ENCODE results near the gene SLFN13.
A peak's percentile ranks its signal among the peaks of the same experiment; 100 is the strongest.
"Not testable (repeated sequence)": the region's sequence is repeated elsewhere in the genome, so short reads cannot be mapped to it uniquely, and the experiment has no call there.

The SLFN13 gene

GRCh38 chr17:35429702-35430101, 18.9 kb downstream of the SLFN13 start:
- no peak for DNase-seq

- DNase-seq, result peak; percentile 7
These were observed 20.3 kb downstream of the SLFN13 start for GRCh38 chr17:35428229-35428628.

GRCh38 chr17:35423761-35424160, 24.8 kb downstream of the SLFN13 start:
- DNase-seq, result no peak

- not testable (repeated sequence) for DNase-seq
These were observed 27.5 kb downstream of the SLFN13 start for GRCh38 chr17:35421069-35421468.

- no peak for DNase-seq
These were observed 31.9 kb downstream of the SLFN13 start for GRCh38 chr17:35416659-35417058.

GRCh38 chr17:35414707-35415106, 33.9 kb downstream of the SLFN13 start:
- DNase-seq, result not testable (repeated sequence)

GRCh38 chr17:35414247-35414646, 34.3 kb downstream of the SLFN13 start:
- no peak for DNase-seq

- no peak for DNase-seq
These were observed 41.0 kb downstream of the SLFN13 start for GRCh38 chr17:35407531-35407930.

GRCh38 chr17:35406568-35406967, 42.0 kb downstream of the SLFN13 start:
- no peak for DNase-seq

GRCh38 chr17:35404360-35404759, 44.2 kb downstream of the SLFN13 start:
- DNase-seq, result peak; percentile 3

GRCh38 chr17:35393783-35394182, 54.8 kb downstream of the SLFN13 start:
- not testable (repeated sequence) for DNase-seq

GRCh38 chr17:35390663-35391062, 57.9 kb downstream of the SLFN13 start:
- DNase-seq, result no peak

GRCh38 chr17:35390156-35390555, 58.4 kb downstream of the SLFN13 start:
- DNase-seq, result no peak

GRCh38 chr17:35387496-35387895, 61.1 kb downstream of the SLFN13 start:
- DNase-seq, result no peak
